T-cell (primary cell): Measurements from ENCODE around the gene RBCK1. TPM values are rescaled to one million over a fixed set of nuclear protein-coding genes. Genes with fewer than 3 reads are reported as not detected.

ENCODE experiments used
- ATAC-seq, 4 experiments: fragments of 200-7000 bp in 3 of 4; fragments of 150-1000 bp in 1 of 4; cut with Tn5 transposase; replicated peaks in 1 of 4; 1 replicate in 3 of 4; 2 replicates in 1 of 4; pipeline ENCODE4 v1.10.0; 2021; ENCODE audit warnings: moderate library complexity in 3 of 4, mild to moderate bottlenecking in 2 of 4, moderate number of reproducible peaks in 1 of 4
- CTCF ChIA-PET, 2 donors: fragments of 300-600 bp; sonication (Branson Sonifier 250); formaldehyde crosslinking; loops; one replicate each; lab custom pipeline; 2022; ENCODE audit warnings: antibody characterized with exemption in 2 of 2; lab: Charles Lee
- POLR2A ChIA-PET, 2 donors: fragments of 300-600 bp; sonication (Branson Sonifier 250); formaldehyde crosslinking; loops; one replicate each; lab custom pipeline; 2022; ENCODE audit warnings: antibody characterized with exemption in 2 of 2; lab: Charles Lee
- DNase-seq, 35 experiments: peaks; one replicate each; pipeline versions ENCODE4 v3.0.0 to v3.0.0-alpha.2; 2013 to 2023
- H3K27ac ChIP-seq: one replicate; pipeline ENCODE4 v1.5.1; 2013; ENCODE audit warnings: low read length
- H3K27me3 ChIP-seq, 2 experiments: replicated peaks in 1 of 2; 1 replicate in 1 of 2; 2 replicates in 1 of 2; pipeline versions ENCODE4 v1.6.1 to v1.7.0; 2013; ENCODE audit warnings: low read length in 1 of 2, mixed read lengths in 1 of 2; ENCODE audit not compliant: control insufficient read depth in 2 of 2, insufficient read depth in 2 of 2; ENCODE audit errors: extremely low read depth in 1 of 2
- H3K36me3 ChIP-seq, 2 donors: 1 replicate in 1 of 2; 2 replicates in 1 of 2; pipeline versions ENCODE4 v1.6.1 to v1.7.0; 2013; ENCODE audit warnings: low read length in 1 of 2; ENCODE audit not compliant: control insufficient read depth in 2 of 2, insufficient read depth in 1 of 2; ENCODE audit errors: extremely low read depth in 1 of 2
- H3K4me1 ChIP-seq, 2 experiments: 1 replicate in 1 of 2; 2 replicates in 1 of 2; pipeline versions ENCODE4 v1.6.1 to v1.7.0; 2013; ENCODE audit warnings: low read length in 2 of 2, mixed read lengths in 1 of 2; ENCODE audit not compliant: insufficient read depth in 2 of 2, control insufficient read depth in 1 of 2; ENCODE audit errors: extremely low read depth in 1 of 2
- H3K4me3 ChIP-seq, 2 donors: 1 replicate in 1 of 2; 2 replicates in 1 of 2; pipeline versions ENCODE4 v1.5.1 to v1.7.0; 2013; ENCODE audit warnings: mild to moderate bottlenecking in 2 of 2, low read length in 1 of 2, moderate library complexity in 1 of 2; ENCODE audit not compliant: control insufficient read depth in 1 of 2; ENCODE audit errors: extremely low read depth in 1 of 2
- H3K9me3 ChIP-seq: 2 replicates; pipeline ENCODE4 v1.7.0; 2013
- H3K27ac Mint-ChIP-seq, 2 donors: one replicate each; pipeline ENCODE4 v1.8.0; 2020 to 2021; ENCODE audit warnings: mild to moderate bottlenecking in 2 of 2, mixed read lengths in 2 of 2
- H3K27me3 Mint-ChIP-seq, 2 donors: one replicate each; pipeline ENCODE4 v1.8.0; 2021 to 2022; ENCODE audit warnings: mixed read lengths in 2 of 2
- H3K36me3 Mint-ChIP-seq: one replicate; pipeline ENCODE4 v1.8.0; 2021; ENCODE audit warnings: mixed read lengths
- H3K4me1 Mint-ChIP-seq, 3 donors: one replicate each; pipeline ENCODE4 v1.8.0; 2020 to 2022; ENCODE audit warnings: mixed read lengths in 3 of 3, mild to moderate bottlenecking in 1 of 3
- H3K4me3 Mint-ChIP-seq, 3 donors: one replicate each; pipeline ENCODE4 v1.8.0; 2020 to 2022; ENCODE audit warnings: mild to moderate bottlenecking in 3 of 3, mixed read lengths in 3 of 3, moderate library complexity in 3 of 3
- H3K9me3 Mint-ChIP-seq, 3 donors: one replicate each; pipeline ENCODE4 v1.8.0; 2020 to 2022; ENCODE audit warnings: mixed read lengths in 3 of 3
- WGBS: methylation state at CpG from one replicate; pipeline ENCODE4 v1.1.5; 2013; ENCODE audit warnings: missing lambda C conversion rate; ENCODE audit not compliant: insufficient coverage; 5-methylcytosine and 5-hydroxymethylcytosine counted together
- total RNA-seq, 35 experiments: library from RNA in 6 of 35; stranded (reverse) in 6 of 35; fragments of 120-200 nt in 1 of 35; gene quantifications; one replicate each; pipeline versions ENCODE4 v1.2.1 to v1.2.4 and lab custom pipeline; 2013 to 2026

Gene RBCK1
- total RNA-seq (100 to 1,000 TPM in 3 of 5 donors, 10 to 100 TPM in 2; 87.0 to 110 (median 105) TPM), total RNA-seq (lab: John Stamatoyannopoulos, UW) (42.8 to 143 (median 71.6) reads per million in 29 experiments)
- 62.5 TPM for total RNA-seq (2013)

GRCh38 chr20:407953-408842, at the start of gene RBCK1:
RBCK1 (plus strand) TSS chr20:408299; CDS start chr20:408758, 459 bp downstream.
- WGBS, result under 1% methylated on average over 63 of the region's 87 CpGs
- no peaks in the 10 kb centered on the region for H3K27me3 Mint-ChIP-seq
- POLR2A ChIA-PET, result interaction anchor here in 1 of 2 donors (0.7 kb wide), 1 partner anchor 29 kb away, joined by 3 read pairs; no protein-coding TSS in a partner anchor
- H3K4me3 Mint-ChIP-seq, result peak within 1 kb of the TSS; percentile 86 to 92 (median 87)
- Histone ChIP-seq H3K36me3 (peaks cover 0 to 8% of the 10 kb centered on the region in 2 donors), H3K4me1 (peaks cover 13 to 36% of the 10 kb centered on the region in 2 experiments), H3K27me3 (no peaks in the 10 kb centered on the region), H3K4me3 (peak within 1 kb of the TSS; percentile 89 to 97), H3K9me3 (no peaks in the 10 kb centered on the region), H3K27ac (peak within 1 kb of the TSS; percentile 67)
- peaks cover 19% of the 10 kb centered on the region for H3K36me3 Mint-ChIP-seq
- CTCF ChIA-PET, result interaction anchor here in 1 of 2 donors (0.6 to 1.8 kb wide), 7 partner anchors 30 to 136 kb away, joined by 3 to 9 read pairs (median 3); partner anchors contain the start of genes CSNK2A1 and TBC1D20
- no peaks in the 10 kb centered on the region for H3K9me3 Mint-ChIP-seq
- H3K27ac Mint-ChIP-seq, result peak within 1 kb of the TSS; percentile 96 to 98
- ATAC-seq (peak; percentile 81 to 86 (median 82)), DNase-seq (peak; percentile 76 to 92 (median 85))
- peaks cover 45 to 55% (median 47%) of the 10 kb centered on the region in 3 donors for H3K4me1 Mint-ChIP-seq

GRCh38 chr20:358891-359555, 49.1 kb upstream of the RBCK1 start:
- Histone ChIP-seq H3K9me3 (no peaks in the 10 kb centered on the region), H3K27me3 (peaks cover 0 to 2% of the 10 kb centered on the region in 2 experiments), H3K36me3 (no peaks in the 10 kb centered on the region), H3K4me3 (no peak overlapping the region), H3K27ac (no peak overlapping the region), H3K4me1 (peaks cover 0 to 12% of the 10 kb centered on the region in 2 experiments)
- DNase-seq, result no peak
- Mint-ChIP-seq H3K27me3 (peaks cover 0 to 4% of the 10 kb centered on the region in 2 donors), H3K4me1 (peaks cover 7 to 12% (median 8%) of the 10 kb centered on the region in 3 donors), H3K4me3 (no peak overlapping the region), H3K36me3 (no peaks in the 10 kb centered on the region), H3K9me3 (no peaks in the 10 kb centered on the region), H3K27ac (no peak overlapping the region)
- no peak for ATAC-seq
- WGBS, result no CpG with 5 or more reads among the region's 4 CpGs
- ChIA-PET CTCF (no interaction called here), POLR2A (no interaction called here)

GRCh38 chr20:361561-361960, 46.5 kb upstream of the RBCK1 start:
- H3K27ac ChIP-seq, result no peak overlapping the region
- ChIA-PET POLR2A (no interaction called here), CTCF (interaction anchor here (0.7 to 1.0 kb wide), 3 partner anchors 115 to 307 kb away, joined by 3 to 4 read pairs (median 4); no protein-coding TSS in a partner anchor)
- no peaks in the 10 kb centered on the region for H3K9me3 ChIP-seq
- H3K27me3 Mint-ChIP-seq, result peaks cover 0 to 4% of the 10 kb centered on the region in 2 donors
- no peak overlapping the region for H3K4me3 ChIP-seq
- no peak overlapping the region for H3K4me3 Mint-ChIP-seq
- DNase-seq (no peak), ATAC-seq (no peak)
- WGBS, result 93% methylated on average over 3 of the region's 8 CpGs
- peaks cover 27 to 29% (median 29%) of the 10 kb centered on the region in 3 donors for H3K4me1 Mint-ChIP-seq
- no peaks in the 10 kb centered on the region for H3K9me3 Mint-ChIP-seq
- peaks cover 0 to 2% of the 10 kb centered on the region in 2 experiments for H3K27me3 ChIP-seq
- no peak overlapping the region for H3K27ac Mint-ChIP-seq
- H3K36me3 ChIP-seq, result no peaks in the 10 kb centered on the region
- H3K4me1 ChIP-seq, result peaks cover 4 to 18% of the 10 kb centered on the region in 2 experiments
- no peaks in the 10 kb centered on the region for H3K36me3 Mint-ChIP-seq

GRCh38 chr20:362271-363254, 45.5 kb upstream of the RBCK1 start:
- CTCF ChIA-PET, result interaction anchor here in 1 of 2 donors (0.5 to 1.0 kb wide), 4 partner anchors 12 to 119 kb away, joined by 3 to 4 read pairs (median 3); no protein-coding TSS in a partner anchor
- H3K27ac Mint-ChIP-seq, result peak overlapping the region in 1 of 2 donors; percentile 1

GRCh38 chr20:363319-364078, 44.6 kb upstream of the RBCK1 start:
- H3K36me3 Mint-ChIP-seq, result no peaks in the 10 kb centered on the region
- no peaks in the 10 kb centered on the region for H3K9me3 Mint-ChIP-seq
- WGBS, result 96% methylated on average over 7 of the region's 13 CpGs
- POLR2A ChIA-PET, result no interaction called here
- CTCF ChIA-PET, result no interaction called here
- peaks cover 4 to 18% of the 10 kb centered on the region in 2 experiments for H3K4me1 ChIP-seq
- H3K9me3 ChIP-seq, result no peaks in the 10 kb centered on the region
- no peak overlapping the region for H3K27ac Mint-ChIP-seq
- H3K36me3 ChIP-seq, result no peaks in the 10 kb centered on the region
- H3K4me3 Mint-ChIP-seq, result no peak overlapping the region
- no peak overlapping the region for H3K27ac ChIP-seq
- H3K27me3 Mint-ChIP-seq, result peaks cover 0 to 4% of the 10 kb centered on the region in 2 donors
- peaks cover 0 to 2% of the 10 kb centered on the region in 2 experiments for H3K27me3 ChIP-seq
- ATAC-seq (no peak), DNase-seq (no peak)
- H3K4me3 ChIP-seq, result no peak overlapping the region
- H3K4me1 Mint-ChIP-seq, result peaks cover 29 to 37% (median 34%) of the 10 kb centered on the region in 3 donors

More at GRCh38 chr20:362271-363254, 45.5 kb upstream of the RBCK1 start:
- no peaks in the 10 kb centered on the region for H3K36me3 Mint-ChIP-seq
- no peaks in the 10 kb centered on the region for H3K9me3 ChIP-seq
- no peaks in the 10 kb centered on the region for H3K36me3 ChIP-seq
- POLR2A ChIA-PET, result no interaction called here
- ATAC-seq (peak in 3 of 4 experiments; percentile 45 to 52 (median 48)), DNase-seq (peak in 5 of 35 experiments; percentile 6 to 21 (median 19))
- H3K27ac ChIP-seq, result no peak overlapping the region
- no peak overlapping the region for H3K4me3 Mint-ChIP-seq
- peaks cover 0 to 2% of the 10 kb centered on the region in 2 experiments for H3K27me3 ChIP-seq
- peaks cover 4 to 18% of the 10 kb centered on the region in 2 experiments for H3K4me1 ChIP-seq
- 89% methylated on average over 6 of the region's 13 CpGs for WGBS
- H3K4me1 Mint-ChIP-seq, result peaks cover 29 to 34% (median 29%) of the 10 kb centered on the region in 3 donors
- H3K9me3 Mint-ChIP-seq, result no peaks in the 10 kb centered on the region
- H3K4me3 ChIP-seq, result no peak overlapping the region
- peaks cover 0 to 4% of the 10 kb centered on the region in 2 donors for H3K27me3 Mint-ChIP-seq
